GM23338 (cell line): ENCODE measurements around the gene TMEM41B.

Source experiments
- CREB1 ChIP-seq: fragments of 250-450 bp; sonication (Bioruptor Pico); IDR thresholded peaks from 2 replicates; pipeline ENCODE4 v1.5.0; 2020; ENCODE audit warnings: low read depth, mild to moderate bottlenecking, moderate library complexity
- CTCF ChIP-seq, 2 experiments: fragments of 200-600 bp in 1 of 2; sonication (generic) in 1 of 2; conservative IDR thresholded peaks; 2 replicates each; pipeline versions ENCODE4 v1.5.1 to v1.6.1; 2016 to 2017; ENCODE audit warnings: antibody characterized with exemption in 2 of 2, low read depth in 2 of 2, mild to moderate bottlenecking in 2 of 2, moderate library complexity in 1 of 2
- ETS1 ChIP-seq: IDR thresholded peaks from 2 replicates; pipeline ENCODE4 v1.6.1; 2016; ENCODE audit warnings: antibody characterized with exemption
- EZH2 ChIP-seq: fragments of 200-600 bp; sonication (generic); IDR thresholded peaks from one replicate; pipeline ENCODE4 v1.8.0; 2017; ENCODE audit warnings: antibody characterized with exemption, mild to moderate bottlenecking, low read depth; ENCODE audit not compliant: unreplicated experiment
- EZH2phosphoT487 ChIP-seq: fragments of 200-600 bp; sonication (generic); IDR thresholded peaks from one replicate; pipeline ENCODE4 v1.8.1; 2018; ENCODE audit warnings: antibody characterized with exemption; ENCODE audit not compliant: unreplicated experiment
- JUNB ChIP-seq: IDR thresholded peaks from one replicate; pipeline ENCODE4 v1.6.1; 2016; ENCODE audit warnings: antibody characterized with exemption; ENCODE audit not compliant: unreplicated experiment
- NANOG ChIP-seq: IDR thresholded peaks from 2 replicates; pipeline ENCODE4 v1.6.1; 2016; ENCODE audit warnings: antibody characterized with exemption, borderline replicate concordance
- POLR2AphosphoS5 ChIP-seq: IDR thresholded peaks from 2 replicates; pipeline ENCODE4 v1.6.1; 2016; ENCODE audit warnings: antibody characterized with exemption, low read depth
- REST ChIP-seq: IDR thresholded peaks from one replicate; pipeline ENCODE4 v1.6.1; 2018; ENCODE audit warnings: antibody characterized with exemption; ENCODE audit not compliant: unreplicated experiment
- STAT1 ChIP-seq: IDR thresholded peaks from one replicate; pipeline ENCODE4 v1.6.1; 2016; ENCODE audit warnings: antibody characterized with exemption; ENCODE audit not compliant: unreplicated experiment
- ZNF114 ChIP-seq: fragments of 250-450 bp; sonication (Bioruptor Pico); IDR thresholded peaks from 2 replicates; pipeline ENCODE4 v1.5.0; 2020; ENCODE audit warnings: mild to moderate bottlenecking, moderate library complexity
- ZNF331 ChIP-seq: fragments of 250-450 bp; sonication (Bioruptor Pico); IDR thresholded peaks from 2 replicates; pipeline ENCODE4 v1.5.0; 2020; ENCODE audit warnings: low read depth, mild to moderate bottlenecking, moderate library complexity
- ZNF462 ChIP-seq: fragments of 250-450 bp; sonication (Bioruptor Pico); IDR thresholded peaks from 2 replicates; pipeline ENCODE4 v1.5.0; 2020; ENCODE audit warnings: mild to moderate bottlenecking, moderate library complexity

GRCh38 chr11:9266926-9267325 is 47.5 kb downstream of the TMEM41B start:
- TF ChIP-seq POLR2AphosphoS5 (no peak), CTCF (conservative IDR thresholded peaks at IDR 0.05; ENCODE audit: low read depth in 2 of 2) (no peak), REST (no peak), ZNF331 (CRISPR knock-in tag) (no peak), EZH2 (no peak), EZH2phosphoT487 (no peak), STAT1 (no peak), ZNF114 (CRISPR knock-in tag) (no peak), JUNB (no peak), ETS1 (no peak), CREB1 (CRISPR knock-in tag) (no peak), ZNF462 (no peak), NANOG (no peak)
